Upper lobe of left lung (tissue), 6 donors: ENCODE results near the gene BAMBI. TPM values are rescaled to one million over a fixed set of nuclear protein-coding genes. Genes with fewer than 3 reads are reported as not detected.
"Not testable (repeated sequence)": the region's sequence is repeated elsewhere in the genome, so short reads cannot be mapped to it uniquely, and the experiment has no call there.

Experiments
- ATAC-seq, 2 donors: fragments of 200-7000 bp; cut with Tn5 transposase; one replicate each; pipeline ENCODE4 v1.9.1; 2022; ENCODE audit warnings: mild to moderate bottlenecking in 2 of 2, moderate library complexity in 2 of 2; ENCODE audit not compliant: low FRiP score in 2 of 2
- DNase-seq, 2 donors: peaks; one replicate each; pipeline ENCODE4 v3.0.0-alpha.2; 2019 to 2020
- H3K27ac ChIP-seq, 4 donors: fragments of 200-600 bp; sonication (generic); one replicate each; pipeline ENCODE4 v1.5.1; 2016 to 2019
- H3K27me3 ChIP-seq, 4 donors: fragments of 200-600 bp; sonication (generic); one replicate each; pipeline ENCODE4 v1.5.1; 2017 to 2019
- H3K36me3 ChIP-seq, 4 donors: fragments of 200-600 bp; sonication (generic); one replicate each; pipeline ENCODE4 v1.5.1; 2016 to 2019
- H3K4me1 ChIP-seq, 4 donors: fragments of 200-600 bp; sonication (generic); one replicate each; pipeline ENCODE4 v1.5.1; 2018 to 2019
- H3K4me3 ChIP-seq, 4 donors: fragments of 200-600 bp; sonication (generic); one replicate each; pipeline ENCODE4 v1.5.1; 2017 to 2019; ENCODE audit warnings: mild to moderate bottlenecking in 2 of 4, moderate library complexity in 1 of 4
- H3K9me3 ChIP-seq, 4 donors: fragments of 200-600 bp; sonication (generic); one replicate each; pipeline ENCODE4 v1.5.1; 2018 to 2019
- CTCF ChIP-seq, 6 experiments: fragments of 450-650 bp in 4 of 6; fragments of 200-600 bp in 2 of 6; sonication (generic) in 2 of 6; IDR thresholded peaks; one replicate each; pipeline ENCODE4 v1.5.1; 2016 to 2019; ENCODE audit warnings: antibody characterized with exemption in 6 of 6
- EP300 ChIP-seq, 4 donors: sonication (generic); formaldehyde crosslinking; IDR thresholded peaks; one replicate each; pipeline ENCODE4 v1.5.1; 2017; ENCODE audit warnings: antibody characterized with exemption in 4 of 4, control low read depth in 2 of 4
- POLR2A ChIP-seq, 4 donors: fragments of 450-650 bp; IDR thresholded peaks; one replicate each; pipeline ENCODE4 v1.5.1; 2016 to 2017; ENCODE audit warnings: antibody characterized with exemption in 4 of 4, mild to moderate bottlenecking in 2 of 4
- POLR2AphosphoS5 ChIP-seq, 2 donors: sonication (generic); formaldehyde crosslinking; IDR thresholded peaks; one replicate each; pipeline ENCODE4 v1.5.1; 2017; ENCODE audit warnings: antibody characterized with exemption in 2 of 2
- WGBS, 2 donors: methylation state at CpG; one replicate each; pipeline ENCODE4 v1.1.5; 2017 to 2018; 5-methylcytosine and 5-hydroxymethylcytosine counted together
- total RNA-seq, 6 donors: library from RNA; depleted of rRNA in 4 of 6; stranded (reverse); fragments of >200 nt in 4 of 6; gene quantifications; one replicate each; pipeline versions ENCODE4 v1.1.0 to v1.2.1, GENCODE V29; 2016 to 2021
- donor health status: DM: no; HTN: no; CAD: no; lungs with moderate emphysema.
- donor health status: DM: no; HTN: yes; CAD: no; lungs with severe emphysema.

Gene BAMBI
- total RNA-seq, 6 donors from 2014 or later, result 2.8 to 14.3 (median 8.8) TPM

GRCh38 chr10:28652106-28652505 is 25.2 kb upstream of the BAMBI start:
- DNase-seq, result no peak
- no peak for TF ChIP-seq POLR2AphosphoS5 (IDR thresholded peaks at IDR 0.05)
- TF ChIP-seq EP300 (IDR thresholded peaks at IDR 0.05), result no peak
- Histone ChIP-seq H3K4me1 (no peaks in the 10 kb centered on the region), H3K9me3 (no peaks in the 10 kb centered on the region), H3K36me3 (no peaks in the 10 kb centered on the region), H3K27ac (no peak overlapping the region), H3K4me3 (no peak overlapping the region), H3K27me3 (no peaks in the 10 kb centered on the region)
- WGBS, 2 donors, result 76 to 94% methylated on average over 2 of the region's 2 CpGs
- ATAC-seq, result no peak

- Histone ChIP-seq H3K27ac (no peak overlapping the region), H3K4me1 (no peaks in the 10 kb centered on the region), H3K27me3 (no peaks in the 10 kb centered on the region), H3K4me3 (no peak overlapping the region), H3K36me3 (no peaks in the 10 kb centered on the region), H3K9me3 (no peaks in the 10 kb centered on the region)
- DNase-seq (no peak), ATAC-seq (no peak)
- TF ChIP-seq EP300 (IDR thresholded peaks at IDR 0.05) (no peak), POLR2A (IDR thresholded peaks at IDR 0.05) (no peak), POLR2AphosphoS5 (IDR thresholded peaks at IDR 0.05) (no peak), CTCF (IDR thresholded peaks at IDR 0.05) (no peak)
- 88 to 93% methylated on average over 5 of the region's 5 CpGs for WGBS, 2 donors
Measured at GRCh38 chr10:28652703-28653102, 24.6 kb upstream of the BAMBI start.

- 69 to 85% methylated on average over 7 of the region's 7 CpGs for WGBS, 2 donors
- H3K27me3 ChIP-seq, H3K9me3 ChIP-seq, H3K4me3 ChIP-seq, DNase-seq, H3K27ac ChIP-seq, ATAC-seq, H3K36me3 ChIP-seq, H3K4me1 ChIP-seq: not testable (repeated sequence)
Measured at GRCh38 chr10:28658824-28659223, 18.5 kb upstream of the BAMBI start.

- DNase-seq, result no peak
- TF ChIP-seq EP300 (IDR thresholded peaks at IDR 0.05) (no peak), POLR2A (IDR thresholded peaks at IDR 0.05) (no peak), CTCF (IDR thresholded peaks at IDR 0.05) (no peak), POLR2AphosphoS5 (IDR thresholded peaks at IDR 0.05) (no peak)
- no peaks in the 10 kb centered on the region for H3K9me3 ChIP-seq
- no peak overlapping the region for H3K4me3 ChIP-seq
- no peaks in the 10 kb centered on the region for H3K36me3 ChIP-seq
- peak in 1 of 2 donors; percentile 76 for ATAC-seq
- H3K27ac ChIP-seq, result no peak overlapping the region
- H3K27me3 ChIP-seq, result no peaks in the 10 kb centered on the region
- H3K4me1 ChIP-seq, result no peaks in the 10 kb centered on the region
- WGBS, 2 donors, result 49 to 68% methylated on average over 3 of the region's 3 CpGs
Measured at GRCh38 chr10:28661035-28661434, 16.3 kb upstream of the BAMBI start.

- H3K36me3 ChIP-seq, result no peaks in the 10 kb centered on the region
- no peak overlapping the region for H3K27ac ChIP-seq
- peaks cover 5 to 8% (median 6%) of the 10 kb centered on the region in 4 donors for H3K4me1 ChIP-seq
- no peaks in the 10 kb centered on the region for H3K27me3 ChIP-seq
- H3K4me3 ChIP-seq, result no peak overlapping the region
- no peak for TF ChIP-seq POLR2AphosphoS5 (IDR thresholded peaks at IDR 0.05)
- TF ChIP-seq CTCF (IDR thresholded peaks at IDR 0.05), result peak; percentile 74 to 92 (median 88)
- DNase-seq (peak in 1 of 2 donors; percentile 76), ATAC-seq (peak; percentile 79 to 89)
- no peaks in the 10 kb centered on the region for H3K9me3 ChIP-seq
- WGBS, 2 donors, result 5 to 9% methylated on average over 9 of the region's 9 CpGs
Measured at GRCh38 chr10:28663576-28664368, 13.5 kb upstream of the BAMBI start.

- H3K27me3 ChIP-seq, result no peaks in the 10 kb centered on the region
- DNase-seq, result no peak
- H3K36me3 ChIP-seq, result no peaks in the 10 kb centered on the region
- no peaks in the 10 kb centered on the region for H3K9me3 ChIP-seq
- ATAC-seq, result peak in 1 of 2 donors; percentile 44
- no peak overlapping the region for H3K27ac ChIP-seq
- TF ChIP-seq EP300 (IDR thresholded peaks at IDR 0.05) (no peak), POLR2AphosphoS5 (IDR thresholded peaks at IDR 0.05) (no peak), CTCF (IDR thresholded peaks at IDR 0.05) (no peak), POLR2A (IDR thresholded peaks at IDR 0.05) (no peak)
- WGBS, 2 donors, result 52 to 55% methylated on average over 6 of the region's 6 CpGs
- peaks cover 8 to 14% (median 9%) of the 10 kb centered on the region in 4 donors for H3K4me1 ChIP-seq
- H3K4me3 ChIP-seq, result no peak overlapping the region
Measured at GRCh38 chr10:28664369-28664740, 13.0 kb upstream of the BAMBI start.
